Subcutaneous adipose tissue (tissue), 4 donors: ENCODE results near the gene DTNB. TPM values are rescaled to one million over a fixed set of nuclear protein-coding genes. Genes with fewer than 3 reads are reported as not detected.

ENCODE experiments used
- total RNA-seq, 4 donors: library from RNA; depleted of rRNA; stranded (reverse); fragments of >200 nt; gene quantifications; one replicate each; pipeline ENCODE4 v1.1.0, GENCODE V29; 2016
- TF ChIP-seq, protein P1 (sequence below): fragments of 450-650 bp; IDR thresholded peaks from one replicate; pipeline ENCODE4 v1.5.1; 2016; ENCODE audit warnings: low read depth, mild to moderate bottlenecking, control low read depth, antibody characterized with exemption, moderate library complexity

The DTNB gene
- total RNA-seq, 4 donors from 2014 or later, result 4.6 to 11.6 (median 7.3) TPM

DNA sequence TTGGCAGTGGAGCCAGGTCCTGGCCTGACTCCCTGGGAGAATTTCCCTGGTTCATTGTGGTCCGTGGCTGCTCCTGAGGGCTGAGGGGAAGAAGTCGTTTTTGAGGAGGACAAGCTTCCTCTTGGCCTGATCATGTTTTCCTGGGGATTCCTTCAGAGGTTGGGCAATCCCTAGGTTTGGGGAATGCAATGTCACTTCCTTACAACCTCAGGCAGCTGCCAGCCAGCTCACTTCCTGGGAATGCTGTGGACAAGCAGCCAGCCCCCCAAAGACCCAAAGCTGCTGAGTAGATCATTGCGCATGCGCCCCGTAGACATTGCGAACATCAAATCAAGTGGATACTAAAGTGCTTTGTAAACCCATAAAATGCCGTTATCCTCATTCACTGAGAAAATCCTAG lies 324.0 kb downstream of the DTNB start:
- TF ChIP-seq, protein P1, sequence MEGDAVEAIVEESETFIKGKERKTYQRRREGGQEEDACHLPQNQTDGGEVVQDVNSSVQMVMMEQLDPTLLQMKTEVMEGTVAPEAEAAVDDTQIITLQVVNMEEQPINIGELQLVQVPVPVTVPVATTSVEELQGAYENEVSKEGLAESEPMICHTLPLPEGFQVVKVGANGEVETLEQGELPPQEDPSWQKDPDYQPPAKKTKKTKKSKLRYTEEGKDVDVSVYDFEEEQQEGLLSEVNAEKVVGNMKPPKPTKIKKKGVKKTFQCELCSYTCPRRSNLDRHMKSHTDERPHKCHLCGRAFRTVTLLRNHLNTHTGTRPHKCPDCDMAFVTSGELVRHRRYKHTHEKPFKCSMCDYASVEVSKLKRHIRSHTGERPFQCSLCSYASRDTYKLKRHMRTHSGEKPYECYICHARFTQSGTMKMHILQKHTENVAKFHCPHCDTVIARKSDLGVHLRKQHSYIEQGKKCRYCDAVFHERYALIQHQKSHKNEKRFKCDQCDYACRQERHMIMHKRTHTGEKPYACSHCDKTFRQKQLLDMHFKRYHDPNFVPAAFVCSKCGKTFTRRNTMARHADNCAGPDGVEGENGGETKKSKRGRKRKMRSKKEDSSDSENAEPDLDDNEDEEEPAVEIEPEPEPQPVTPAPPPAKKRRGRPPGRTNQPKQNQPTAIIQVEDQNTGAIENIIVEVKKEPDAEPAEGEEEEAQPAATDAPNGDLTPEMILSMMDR, result no peak

- TF ChIP-seq, protein P1, result no peak
Measured at GRCh38 chr2:25347846-25348245, 325.5 kb downstream of the DTNB start.

DNA sequence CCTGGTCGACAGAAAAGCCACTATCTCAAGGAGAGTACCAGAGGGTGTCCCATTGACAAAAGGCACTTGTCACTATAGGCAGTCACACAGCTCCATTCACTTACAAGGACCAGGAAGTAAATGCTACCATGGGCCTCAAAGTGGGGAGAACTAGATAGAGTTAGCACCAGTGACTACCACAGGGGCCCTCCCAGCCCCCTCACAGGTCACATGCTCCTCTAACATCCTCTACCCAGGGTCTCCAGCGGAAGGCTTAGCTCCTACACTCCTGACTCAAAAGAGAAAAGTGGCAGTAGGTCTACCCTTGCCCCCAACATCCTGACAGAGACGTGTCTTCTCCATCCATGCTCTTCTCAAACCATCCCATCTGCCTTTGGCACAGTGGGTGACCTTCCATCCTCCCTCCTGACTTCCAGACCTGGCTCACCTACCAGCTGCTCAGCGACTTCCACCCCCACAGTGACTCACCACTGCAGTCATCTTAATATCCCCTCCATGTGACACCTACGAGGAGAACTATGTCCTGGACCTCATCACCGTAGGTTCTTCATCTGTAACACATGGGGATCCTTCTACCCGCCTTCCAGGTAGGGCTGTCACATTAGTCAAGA lies 326.1 kb downstream of the DTNB start:
- TF ChIP-seq, protein P1, result no peak

- TF ChIP-seq, protein P1, result no peak
Measured at GRCh38 chr2:25343187-25343825, 330.1 kb downstream of the DTNB start.

GRCh38 chr2:25342372-25343186 lies 330.8 kb downstream of the DTNB start:
- TF ChIP-seq, protein P1, result no peak

DNA sequence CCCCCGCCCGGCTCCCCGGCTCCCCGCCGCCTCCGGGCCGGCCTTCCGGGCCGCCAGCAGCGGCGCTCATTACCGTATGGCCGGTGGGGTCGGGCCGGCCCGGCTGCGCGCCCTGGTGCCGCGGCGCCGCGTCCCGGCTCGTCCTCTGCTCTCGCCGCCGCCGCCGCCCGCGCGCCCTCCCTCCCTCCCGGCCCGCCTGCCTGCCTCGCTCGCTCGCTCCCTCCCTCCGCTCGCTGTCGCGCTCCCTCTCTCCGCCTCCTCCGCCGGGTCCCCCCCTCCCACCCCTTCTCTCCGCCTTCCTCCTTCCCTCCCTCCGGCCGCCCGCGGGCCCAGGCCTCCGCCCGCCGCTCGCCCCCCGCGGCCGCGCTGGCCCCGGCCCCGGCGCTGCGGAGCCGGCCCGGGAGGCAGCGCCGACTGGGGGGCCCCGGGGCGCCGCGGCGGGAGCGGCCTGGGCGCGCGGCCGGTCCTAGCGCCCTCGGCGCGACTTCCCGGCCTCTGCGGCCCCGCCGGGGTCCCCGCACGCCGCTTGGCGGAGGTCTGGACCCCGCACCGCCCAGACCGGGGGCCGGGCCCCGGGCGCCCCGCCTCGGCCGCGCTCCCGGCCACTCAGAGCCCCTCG lies 331.5 kb downstream of the DTNB start, which contains the start of gene DNMT3A:
DNMT3A (minus strand) TSS at position 173 of the 619 bp plus-strand sequence. CDS start 27,941 bp downstream, outside the sequence.
- TF ChIP-seq, protein P1, result no peak
